Measurements from ENCODE around the gene TMEM87B.

The TMEM87B gene

DNA sequence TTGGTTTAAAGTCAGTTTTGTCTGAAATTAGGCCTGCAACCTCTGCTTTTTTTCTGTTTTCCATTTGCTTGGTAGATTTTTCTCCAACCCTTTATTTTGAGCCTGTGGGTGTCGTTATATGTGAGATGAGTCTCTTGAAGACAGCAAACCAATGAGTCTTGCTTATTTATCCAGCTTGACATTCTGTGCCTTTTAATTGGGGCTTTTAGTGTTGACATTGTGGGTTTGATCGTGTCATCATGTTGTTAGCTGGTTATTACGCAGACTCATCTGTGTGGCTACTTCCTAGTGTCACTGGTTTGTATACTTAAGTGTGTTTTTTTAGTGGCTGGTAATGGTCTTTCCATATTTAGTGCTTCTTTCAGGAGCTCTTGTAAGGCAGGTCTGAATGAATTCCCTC lies 18.8 kb downstream of the TMEM87B start:
- H3K4me3 ChIP-seq (ENCODE audit: low read length): no peak overlapping the region

DNA sequence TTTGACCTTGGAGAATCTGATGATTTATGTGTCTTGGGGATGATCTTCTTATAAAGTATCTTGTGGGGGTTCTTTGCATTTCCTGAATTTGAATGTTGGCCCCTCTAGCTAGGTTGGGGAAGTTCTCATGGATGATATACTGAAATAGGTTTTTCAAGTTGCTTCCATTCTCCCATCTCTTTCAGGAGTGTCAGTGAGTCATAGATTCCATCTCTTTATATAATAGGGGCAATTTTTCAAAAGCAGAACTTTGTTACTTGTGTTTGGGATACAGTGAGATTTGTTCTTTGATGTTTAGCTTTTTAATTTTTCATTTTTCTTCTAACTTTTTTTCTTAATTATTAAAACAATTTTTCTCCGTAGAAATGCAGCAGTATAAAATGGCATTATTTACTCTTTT lies 19.4 kb downstream of the TMEM87B start:
- no peak for TF ChIP-seq ZNF274 (IDR thresholded peaks at IDR 0.05; ENCODE audit: low read depth, low read length)
- H3K4me3 ChIP-seq (ENCODE audit: low read length): no peak overlapping the region

More for the DNA sequence above, 18.8 kb downstream of the TMEM87B start:
- TF ChIP-seq ZNF274 (IDR thresholded peaks at IDR 0.05; ENCODE audit: low read depth, low read length): no peak

DNA sequence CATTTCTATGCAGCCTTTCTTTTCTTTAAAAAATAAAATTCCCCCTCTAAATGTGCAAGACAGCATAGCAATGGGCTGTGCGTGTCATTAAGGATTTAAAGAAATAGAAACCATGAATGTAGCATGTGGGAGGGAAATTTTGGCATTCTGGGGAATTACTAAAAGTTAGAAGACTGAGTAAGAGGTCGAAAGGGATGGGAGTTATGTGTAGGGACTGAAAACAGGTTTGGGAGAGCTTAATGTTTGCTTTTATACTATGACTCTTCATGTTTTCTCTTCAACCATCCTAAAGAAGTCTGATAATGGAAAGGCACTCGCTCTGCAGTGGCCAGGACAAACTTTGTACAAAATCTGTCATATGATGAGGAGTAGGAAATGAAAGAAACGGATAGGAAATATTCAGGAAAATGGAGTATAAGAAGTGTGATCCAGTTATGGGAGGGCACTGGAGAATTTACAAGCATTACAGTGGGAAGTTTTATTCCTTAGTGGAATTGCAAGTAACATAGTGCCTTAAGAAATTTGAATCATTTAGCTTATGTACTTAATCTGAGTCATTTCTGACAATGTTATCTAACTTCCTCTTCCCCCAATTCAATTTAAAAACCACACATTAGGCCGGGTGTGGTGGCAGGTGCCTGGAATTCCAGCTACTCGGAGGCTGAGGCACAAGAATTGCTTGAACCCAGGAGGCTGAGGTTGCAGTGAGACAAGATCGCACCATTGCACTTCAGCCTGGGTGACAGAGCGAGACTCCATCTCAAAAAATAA lies 20.6 kb downstream of the TMEM87B start:
- no peak overlapping the region for H3K4me3 ChIP-seq (ENCODE audit: low read length)
- TF ChIP-seq ZNF274 (IDR thresholded peaks at IDR 0.05; ENCODE audit: low read depth, low read length): no peak

DNA sequence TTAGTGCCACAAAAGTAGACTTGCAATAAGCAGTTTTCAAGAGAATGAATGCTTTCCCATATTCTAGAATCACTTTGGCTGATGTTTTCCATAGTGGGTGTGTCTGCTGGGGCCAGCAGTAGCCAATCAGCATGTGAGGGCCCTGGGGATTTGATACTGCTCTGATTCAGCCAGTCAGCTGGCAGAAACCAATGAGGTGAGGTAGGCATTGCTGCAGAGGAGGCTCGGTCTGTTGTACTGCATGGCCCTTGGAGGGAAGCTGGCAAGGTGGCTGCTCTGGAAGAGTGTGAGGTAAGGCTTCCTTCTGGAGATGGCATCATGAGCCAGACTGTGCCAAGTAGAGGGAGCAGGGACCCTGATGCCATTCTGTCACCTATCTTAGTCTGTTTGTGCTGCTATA lies 22.7 kb downstream of the TMEM87B start:
- no peak overlapping the region for H3K4me3 ChIP-seq (ENCODE audit: low read length)
- TF ChIP-seq ZNF274 (IDR thresholded peaks at IDR 0.05; ENCODE audit: low read depth, low read length): no peak

DNA sequence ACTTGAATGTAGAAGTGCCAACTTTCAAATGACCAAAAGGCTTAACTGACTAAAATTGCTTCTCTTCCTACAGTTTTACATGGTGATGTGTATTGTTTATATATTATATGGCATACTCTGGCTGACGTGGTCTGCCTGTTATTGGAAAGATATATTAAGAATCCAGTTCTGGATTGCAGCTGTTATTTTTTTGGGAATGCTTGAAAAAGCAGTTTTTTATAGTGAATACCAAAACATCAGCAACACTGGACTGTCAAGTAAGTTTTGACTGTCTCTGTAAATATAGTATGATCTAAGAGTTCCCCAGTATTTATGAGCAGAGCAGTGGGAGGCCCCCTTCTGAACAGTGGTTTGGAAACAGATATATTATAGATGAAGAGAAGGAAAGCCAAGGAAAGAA lies 26.2 kb downstream of the TMEM87B start:
- no peak for TF ChIP-seq ZNF274 (IDR thresholded peaks at IDR 0.05; ENCODE audit: low read depth, low read length)
- H3K4me3 ChIP-seq (ENCODE audit: low read length): no peak overlapping the region

DNA sequence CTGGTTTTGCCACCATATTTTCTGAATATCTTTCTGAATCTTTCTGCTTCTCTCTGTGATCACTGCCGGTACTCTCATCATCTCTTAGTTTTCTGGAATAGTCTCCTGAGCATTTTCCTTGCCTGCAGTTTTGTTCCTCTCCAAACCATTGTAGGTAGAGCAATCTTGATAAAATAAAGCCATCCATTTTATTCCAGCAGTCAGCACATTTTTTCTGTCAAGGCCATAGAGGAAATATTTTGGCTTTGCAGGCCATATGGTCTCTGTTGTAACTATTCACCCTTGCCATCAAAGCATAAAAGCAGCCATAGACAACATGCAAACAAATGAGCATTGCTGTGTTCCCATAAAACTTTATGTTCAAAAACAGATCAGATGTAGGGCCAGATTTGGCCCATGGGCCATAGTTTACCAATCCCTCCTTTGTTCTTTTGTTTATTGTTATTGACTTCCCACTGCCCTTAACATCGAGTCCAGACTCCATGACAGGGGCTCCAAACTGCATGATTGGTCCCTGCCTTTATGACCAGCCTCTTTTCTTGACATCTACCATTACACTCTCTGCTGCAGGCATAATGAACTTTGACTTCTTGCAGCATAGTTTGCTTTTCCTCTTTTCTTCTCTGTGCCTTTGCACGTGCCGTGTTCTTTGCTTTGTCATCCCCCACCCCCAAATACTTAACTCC lies 29.8 kb downstream of the TMEM87B start:
- no peak overlapping the region for H3K4me3 ChIP-seq (ENCODE audit: low read length)
- no peak for TF ChIP-seq ZNF274 (IDR thresholded peaks at IDR 0.05; ENCODE audit: low read depth, low read length)

DNA sequence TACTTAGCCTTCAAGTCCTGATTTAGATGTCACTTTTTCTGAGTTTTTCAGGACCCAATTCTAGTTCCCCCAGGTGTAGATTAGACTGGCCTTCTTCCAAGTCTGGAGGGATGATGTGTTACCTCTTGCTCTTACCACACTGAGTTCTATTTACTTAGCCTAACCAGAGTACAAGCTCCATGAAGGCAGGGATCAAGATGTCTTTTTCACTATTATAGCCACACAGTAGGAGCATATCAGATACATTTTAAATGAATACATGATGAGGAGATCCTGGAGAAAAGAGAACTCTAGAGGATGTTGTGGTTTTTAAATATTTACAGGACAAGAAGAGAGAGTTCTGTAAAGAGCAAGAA lies 30.3 kb downstream of the TMEM87B start:
- H3K4me3 ChIP-seq (ENCODE audit: low read length): no peak overlapping the region
- TF ChIP-seq ZNF274 (IDR thresholded peaks at IDR 0.05; ENCODE audit: low read depth, low read length): no peak

DNA sequence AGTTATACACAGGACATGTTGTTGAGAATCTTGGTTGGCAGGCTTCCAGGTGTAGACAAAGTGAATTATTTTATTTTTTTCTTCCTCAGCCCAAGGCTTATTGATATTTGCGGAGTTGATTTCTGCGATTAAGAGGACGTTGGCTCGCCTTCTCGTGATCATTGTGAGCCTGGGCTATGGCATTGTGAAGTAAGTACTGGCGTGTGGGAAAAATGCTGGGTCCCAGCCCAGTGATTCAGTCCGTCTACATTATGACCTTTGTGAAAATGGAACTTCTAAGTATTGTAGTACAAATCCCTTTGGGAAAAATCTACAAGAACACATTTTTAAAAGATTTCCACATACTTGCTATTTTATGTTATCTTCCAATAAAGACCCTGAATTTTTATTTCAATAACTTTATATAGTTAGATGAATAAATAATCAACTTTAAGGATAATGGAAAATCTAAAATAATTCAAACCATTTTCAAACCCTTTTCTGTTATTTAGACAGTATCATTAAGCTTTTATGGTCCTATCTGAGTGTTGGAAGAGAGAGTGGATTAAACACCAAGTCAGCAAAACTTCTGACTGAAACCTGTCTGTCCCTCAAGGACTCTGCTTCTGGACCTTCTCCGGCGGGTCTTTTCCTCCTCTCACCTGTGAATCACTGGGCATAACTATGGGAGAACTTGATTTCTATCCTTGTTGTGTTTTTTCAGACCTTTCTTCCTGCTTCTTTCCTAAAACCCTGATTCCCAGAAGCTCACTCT lies 31.0 kb downstream of the TMEM87B start:
- H3K4me3 ChIP-seq (ENCODE audit: low read length): no peak overlapping the region
- no peak for TF ChIP-seq ZNF274 (IDR thresholded peaks at IDR 0.05; ENCODE audit: low read depth, low read length)

DNA sequence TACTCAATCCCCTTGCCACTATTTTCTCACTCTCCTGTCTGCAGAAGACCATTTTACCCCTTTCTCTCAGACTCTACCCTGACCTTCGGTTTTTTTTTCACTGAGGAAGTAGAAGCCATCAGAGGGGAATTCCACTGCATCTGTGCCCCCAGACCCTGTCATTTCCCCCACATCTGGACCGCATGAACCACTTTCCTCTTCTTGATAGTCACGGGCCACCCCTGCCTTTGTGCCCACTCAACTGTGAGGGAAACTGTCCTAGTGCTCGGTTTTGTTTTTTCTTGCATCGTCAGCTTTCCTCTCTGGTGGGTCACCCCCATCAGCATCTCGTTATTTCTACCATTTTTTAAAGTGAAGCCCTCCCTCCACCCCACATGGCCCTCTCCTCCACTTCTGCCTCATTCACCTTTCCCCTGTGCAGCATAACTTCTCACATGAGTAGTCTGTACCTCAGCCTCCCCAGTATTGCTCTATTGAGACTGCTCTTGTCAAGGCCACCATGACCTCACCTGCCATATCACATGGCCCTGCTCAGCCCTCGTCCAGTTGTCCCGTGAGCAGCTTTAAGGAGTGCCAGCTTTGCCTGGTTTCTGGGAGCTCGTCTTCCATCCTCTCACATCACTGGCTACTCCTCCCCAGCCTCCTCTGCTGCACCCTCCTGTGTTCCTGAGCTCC lies 32.4 kb downstream of the TMEM87B start:
- no peak for TF ChIP-seq ZNF274 (IDR thresholded peaks at IDR 0.05; ENCODE audit: low read depth, low read length)
- no peak overlapping the region; the same call in 1 of the 2 replicates for H3K4me3 ChIP-seq (ENCODE audit: low read length)

DNA sequence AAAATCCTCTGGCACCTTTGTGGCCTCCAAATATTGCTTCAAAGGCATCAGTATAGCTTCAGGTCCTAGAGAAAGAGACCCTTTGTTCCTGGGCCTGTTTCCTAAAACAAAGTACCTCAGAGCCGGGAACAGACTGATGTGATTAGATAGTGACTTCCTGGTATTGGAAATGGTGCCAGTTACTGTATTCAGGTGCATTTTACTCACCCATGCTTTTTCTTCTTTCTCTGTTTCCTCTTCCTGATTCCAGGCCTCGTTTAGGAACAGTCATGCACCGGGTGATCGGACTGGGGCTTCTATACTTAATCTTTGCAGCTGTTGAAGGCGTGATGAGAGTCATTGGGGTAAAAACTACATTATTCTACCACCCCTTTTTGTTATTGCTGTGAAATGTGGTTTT lies 34.3 kb downstream of the TMEM87B start:
- H3K4me3 ChIP-seq (ENCODE audit: low read length): no peak overlapping the region
- no peak for TF ChIP-seq ZNF274 (IDR thresholded peaks at IDR 0.05; ENCODE audit: low read depth, low read length)

DNA sequence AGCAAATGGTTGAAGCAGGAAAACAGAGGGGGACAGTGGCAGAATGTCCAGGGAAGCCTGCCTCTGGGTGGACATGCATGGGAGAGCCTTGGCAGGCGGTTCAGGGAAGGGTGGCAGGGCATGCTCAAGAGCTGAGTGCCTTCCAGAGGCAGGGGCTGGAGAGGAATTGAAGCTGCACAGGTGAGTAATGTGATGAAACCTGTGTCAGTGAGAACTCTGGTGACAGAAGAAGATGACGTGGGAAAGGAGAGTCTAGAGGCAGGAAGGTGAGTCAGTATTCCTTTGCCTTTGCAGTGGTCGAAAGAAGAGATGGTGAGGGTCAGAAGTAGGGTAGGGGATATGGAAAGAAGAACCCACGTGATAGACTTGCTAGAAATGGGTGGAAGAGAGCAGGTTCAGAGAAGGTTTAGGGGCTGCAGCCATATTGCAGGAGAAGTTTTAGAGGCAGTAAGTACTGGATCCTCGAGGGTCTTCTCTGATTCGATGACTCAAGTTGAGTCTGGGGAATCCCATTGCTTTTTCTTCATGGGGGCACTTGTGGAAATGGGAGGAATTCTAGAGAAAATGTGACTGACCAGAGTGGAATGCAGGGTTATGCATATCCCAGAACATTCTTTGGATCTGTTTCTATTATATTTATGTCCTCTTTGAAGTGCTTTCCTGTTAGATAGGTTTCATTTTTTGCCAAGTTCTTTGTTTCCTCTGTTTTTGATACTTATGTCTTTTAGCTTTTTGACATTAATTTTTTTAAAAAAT lies 37.4 kb downstream of the TMEM87B start:
- H3K4me3 ChIP-seq (ENCODE audit: low read length): no peak overlapping the region
- TF ChIP-seq ZNF274 (IDR thresholded peaks at IDR 0.05; ENCODE audit: low read depth, low read length): no peak

DNA sequence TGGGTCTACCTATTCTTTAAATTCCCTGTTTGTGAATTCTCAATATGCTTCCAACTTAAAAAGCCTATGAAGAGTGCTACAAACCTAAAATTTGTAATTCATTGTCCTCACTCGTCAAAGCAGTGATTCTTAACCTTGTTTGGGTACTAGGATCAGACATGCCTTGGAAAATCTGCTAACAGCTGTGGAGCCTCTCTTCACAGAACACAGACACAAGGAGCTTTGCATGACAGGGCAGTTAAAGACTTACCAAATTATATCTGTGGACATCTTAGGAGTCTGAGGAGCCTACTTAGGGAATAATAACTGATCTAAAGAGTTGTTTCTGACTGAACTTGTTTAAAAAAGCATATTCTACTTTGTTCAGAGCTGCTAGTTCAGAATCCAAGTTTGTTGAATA lies 38.1 kb downstream of the TMEM87B start:
- H3K4me3 ChIP-seq (ENCODE audit: low read length): no peak overlapping the region
- no peak for TF ChIP-seq ZNF274 (IDR thresholded peaks at IDR 0.05; ENCODE audit: low read depth, low read length)

DNA sequence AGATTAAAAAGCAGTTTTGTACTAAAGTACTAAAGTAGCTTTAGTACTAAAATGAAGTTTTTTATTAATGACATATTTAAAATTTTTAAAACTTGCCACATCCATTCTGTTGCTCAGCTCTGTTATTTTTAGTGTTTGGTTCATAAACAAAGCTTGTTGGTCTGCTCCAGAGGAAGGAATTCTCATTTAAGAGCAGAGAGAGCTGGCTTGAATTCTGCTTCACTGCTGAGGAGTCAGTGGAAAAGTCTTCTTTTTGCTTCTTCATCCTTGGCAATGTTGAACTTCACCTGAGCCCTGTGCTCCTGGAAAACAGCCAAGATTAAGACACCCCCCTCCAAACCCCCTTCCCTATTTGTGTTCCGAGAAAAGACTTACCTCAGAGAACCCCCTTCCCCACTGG lies 40.6 kb downstream of the TMEM87B start:
- no peak overlapping the region for H3K4me3 ChIP-seq (ENCODE audit: low read length)
- TF ChIP-seq ZNF274 (IDR thresholded peaks at IDR 0.05; ENCODE audit: low read depth, low read length): no peak

DNA sequence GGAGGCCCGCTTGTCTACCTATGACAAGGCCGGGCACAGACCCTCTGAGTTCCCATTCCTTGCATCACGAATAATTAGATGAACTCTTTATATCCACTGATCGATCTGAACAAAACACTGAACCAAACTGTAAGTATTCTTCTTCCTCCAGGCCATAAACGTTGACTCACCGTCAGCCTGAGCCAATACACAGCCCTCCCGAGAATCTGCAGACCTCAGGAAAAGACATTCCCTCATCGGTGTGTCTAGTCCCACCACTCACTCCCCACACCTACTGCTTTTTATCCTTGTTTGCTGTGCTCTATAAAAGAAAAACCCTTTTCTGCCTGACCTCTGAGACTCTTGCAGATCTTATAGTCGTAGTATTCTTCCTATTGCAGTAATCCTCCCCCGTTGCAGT lies 41.0 kb downstream of the TMEM87B start:
- no peak overlapping the region for H3K4me3 ChIP-seq (ENCODE audit: low read length)
- TF ChIP-seq ZNF274 (IDR thresholded peaks at IDR 0.05; ENCODE audit: low read depth, low read length): no peak

All from GM08714 (cell line).